Measurements from ENCODE around the gene ADAM21.
"Not testable (repeated sequence)": the region's sequence is repeated elsewhere in the genome, so short reads cannot be mapped to it uniquely, and the experiment has no call there.

ADAM21 gene

GRCh38 chr14:70451874-70452273 is at the start of gene ADAM21:
TSS of gene ADAM21 (plus strand) at chr14:70452174. CDS start at chr14:70457500, 5,326 bp downstream.
- TF ChIP-seq JUND (IDR thresholded peaks at IDR 0.05; ENCODE audit: low read depth), result no peak
- DNase-seq (ENCODE audit: low read depth in 1 of 2, low spot score in 1 of 2), result no peak
- in situ Hi-C loops (cut with HindIII; ENCODE audit: low pct_unique_long_range_greater_than_20kb, low sequenced_read_pairs), result no loop called here

- DNase-seq (ENCODE audit: low read depth in 1 of 2, low spot score in 1 of 2); in situ Hi-C loops (cut with HindIII; ENCODE audit: low pct_unique_long_range_greater_than_20kb, low sequenced_read_pairs): not testable (repeated sequence)
Measured at GRCh38 chr14:70403335-70403734, 48.6 kb upstream of the ADAM21 start.

GRCh38 chr14:70406216-70406615 is 45.8 kb upstream of the ADAM21 start:
- DNase-seq (ENCODE audit: low read depth in 1 of 2, low spot score in 1 of 2); in situ Hi-C loops (cut with HindIII; ENCODE audit: low pct_unique_long_range_greater_than_20kb, low sequenced_read_pairs): not testable (repeated sequence)

- in situ Hi-C loops (cut with HindIII; ENCODE audit: low pct_unique_long_range_greater_than_20kb, low sequenced_read_pairs), result no loop called here
- TF ChIP-seq JUND (IDR thresholded peaks at IDR 0.05; ENCODE audit: low read depth), result no peak
- DNase-seq (ENCODE audit: low read depth in 1 of 2, low spot score in 1 of 2), result no peak
Measured at GRCh38 chr14:70407621-70408020, 44.4 kb upstream of the ADAM21 start.

GRCh38 chr14:70415788-70416187 is 36.2 kb upstream of the ADAM21 start:
- TF ChIP-seq JUND (IDR thresholded peaks at IDR 0.05; ENCODE audit: low read depth), result no peak
- DNase-seq (ENCODE audit: low read depth in 1 of 2, low spot score in 1 of 2), result no peak
- in situ Hi-C loops (cut with HindIII; ENCODE audit: low pct_unique_long_range_greater_than_20kb, low sequenced_read_pairs), result no loop called here

GRCh38 chr14:70416338-70416724 is 35.6 kb upstream of the ADAM21 start:
- peak in 1 of 2 experiments; percentile 16 for DNase-seq (ENCODE audit: low read depth in 1 of 2, low spot score in 1 of 2)

GRCh38 chr14:70416725-70417349 is 35.1 kb upstream of the ADAM21 start, which contains the start of gene SYNJ2BP:
TSS of gene SYNJ2BP (minus strand) at chr14:70417090. CDS start at chr14:70416963, 127 bp downstream.
- peak; percentile 85 to 93 for DNase-seq (ENCODE audit: low read depth in 1 of 2, low spot score in 1 of 2)
- TF ChIP-seq JUND (IDR thresholded peaks at IDR 0.05; ENCODE audit: low read depth), result no peak
- in situ Hi-C loops (cut with HindIII; ENCODE audit: low pct_unique_long_range_greater_than_20kb, low sequenced_read_pairs), result no loop called here

More at GRCh38 chr14:70416338-70416724, 35.6 kb upstream of the ADAM21 start:
- no peak for TF ChIP-seq JUND (IDR thresholded peaks at IDR 0.05; ENCODE audit: low read depth)
- in situ Hi-C loops (cut with HindIII; ENCODE audit: low pct_unique_long_range_greater_than_20kb, low sequenced_read_pairs), result no loop called here

GRCh38 chr14:70419270-70419931 is 32.6 kb upstream of the ADAM21 start:
- in situ Hi-C loops (cut with HindIII; ENCODE audit: low pct_unique_long_range_greater_than_20kb, low sequenced_read_pairs); DNase-seq (ENCODE audit: low read depth in 1 of 2, low spot score in 1 of 2): not testable (repeated sequence)

- in situ Hi-C loops (cut with HindIII; ENCODE audit: low pct_unique_long_range_greater_than_20kb, low sequenced_read_pairs), result no loop called here
- TF ChIP-seq JUND (IDR thresholded peaks at IDR 0.05; ENCODE audit: low read depth), result no peak
- no peak for DNase-seq (ENCODE audit: low read depth in 1 of 2, low spot score in 1 of 2)
Measured at GRCh38 chr14:70422538-70422937, 29.4 kb upstream of the ADAM21 start.

- DNase-seq (ENCODE audit: low read depth in 1 of 2, low spot score in 1 of 2), result peak in 1 of 2 experiments; percentile 88
- no peak for TF ChIP-seq JUND (IDR thresholded peaks at IDR 0.05; ENCODE audit: low read depth)
- in situ Hi-C loops (cut with HindIII; ENCODE audit: low pct_unique_long_range_greater_than_20kb, low sequenced_read_pairs), result no loop called here
Measured at GRCh38 chr14:70425354-70425753, 26.6 kb upstream of the ADAM21 start.

- in situ Hi-C loops (cut with HindIII; ENCODE audit: low pct_unique_long_range_greater_than_20kb, low sequenced_read_pairs); DNase-seq (ENCODE audit: low read depth in 1 of 2, low spot score in 1 of 2): not testable (repeated sequence)
Measured at GRCh38 chr14:70426555-70426954, 25.4 kb upstream of the ADAM21 start.

GRCh38 chr14:70436867-70437266 is 15.1 kb upstream of the ADAM21 start:
- TF ChIP-seq JUND (IDR thresholded peaks at IDR 0.05; ENCODE audit: low read depth), result no peak
- in situ Hi-C loops (cut with HindIII; ENCODE audit: low pct_unique_long_range_greater_than_20kb, low sequenced_read_pairs), result no loop called here
- DNase-seq (ENCODE audit: low read depth in 1 of 2, low spot score in 1 of 2), result no peak

GRCh38 chr14:70441641-70442040 is 10.3 kb upstream of the ADAM21 start:
- no peak for DNase-seq (ENCODE audit: low read depth in 1 of 2, low spot score in 1 of 2)
- in situ Hi-C loops (cut with HindIII; ENCODE audit: low pct_unique_long_range_greater_than_20kb, low sequenced_read_pairs), result no loop called here
- no peak for TF ChIP-seq JUND (IDR thresholded peaks at IDR 0.05; ENCODE audit: low read depth)

- no peak for DNase-seq (ENCODE audit: low read depth in 1 of 2, low spot score in 1 of 2)
- in situ Hi-C loops (cut with HindIII; ENCODE audit: low pct_unique_long_range_greater_than_20kb, low sequenced_read_pairs), result no loop called here
- TF ChIP-seq JUND (IDR thresholded peaks at IDR 0.05; ENCODE audit: low read depth), result no peak
Measured at GRCh38 chr14:70442750-70443149, 9.2 kb upstream of the ADAM21 start.

All from T47D (cell line).